HCEC 1CT (cell line): ENCODE data around the gene UGP2.

Experiments
- DNase-seq: peaks from one replicate; pipeline ENCODE4 v3.0.0-alpha.2; 2017

UGP2 gene

GRCh38 chr2:63866009-63866709 lies 24.5 kb downstream of the UGP2 start:
- no peak for DNase-seq

DNA sequence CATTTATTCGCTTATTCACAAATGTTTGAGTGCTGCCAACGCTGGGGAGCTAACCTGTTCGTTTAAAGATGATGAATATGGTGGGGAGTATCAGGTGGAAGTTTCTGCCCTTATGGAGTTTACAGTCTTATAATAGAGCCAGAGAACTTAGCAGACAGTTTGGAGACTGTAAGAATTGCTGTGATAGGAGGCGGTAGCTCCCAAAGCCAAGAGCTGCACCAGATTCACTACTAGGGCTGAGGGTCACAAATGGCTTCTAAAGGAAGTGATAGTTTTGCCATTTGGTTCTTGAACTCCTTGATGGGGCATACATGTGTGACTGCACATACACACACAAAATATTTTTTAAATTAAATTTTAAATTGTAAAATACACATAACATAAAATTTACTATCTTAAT lies 29.0 kb downstream of the UGP2 start:
- no peak for DNase-seq

GRCh38 chr2:63871864-63872263 lies 30.2 kb downstream of the UGP2 start:
- DNase-seq = no peak

DNA sequence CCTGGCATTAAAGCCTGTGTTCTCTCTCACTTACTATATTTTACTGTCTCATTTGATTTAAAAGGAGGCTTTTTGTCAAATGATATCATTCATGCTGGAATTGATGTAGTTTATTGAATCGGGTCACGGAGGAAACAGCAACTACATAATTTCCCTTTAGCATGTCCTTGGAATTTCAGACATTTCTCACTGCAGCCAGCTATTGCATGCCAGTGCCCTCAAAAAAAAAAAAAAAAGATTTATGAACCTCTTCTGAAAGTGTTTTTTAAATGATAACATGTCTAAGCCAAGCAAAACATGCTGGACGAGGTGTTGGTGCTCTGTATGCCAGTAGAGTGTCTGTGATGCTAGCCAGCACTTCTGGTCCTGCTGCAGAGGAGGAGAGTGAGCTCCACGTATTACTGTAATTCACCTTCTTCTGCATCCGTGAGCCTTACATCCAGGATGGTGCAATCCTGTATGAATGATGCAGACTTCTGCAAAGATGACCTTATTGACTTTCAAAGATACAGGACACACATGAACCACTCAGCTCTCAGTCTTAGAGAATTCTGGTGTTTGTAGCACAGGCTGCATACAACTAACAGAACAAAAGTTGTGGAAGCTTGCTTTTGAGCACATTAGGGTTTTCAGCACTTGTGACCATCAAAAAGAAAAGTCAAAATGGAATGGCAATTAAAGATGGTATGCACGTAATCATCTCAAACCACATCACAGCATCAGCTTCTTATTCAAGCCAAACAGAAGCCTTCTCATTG lies 31.1 kb downstream of the UGP2 start:
- DNase-seq = no peak

GRCh38 chr2:63874204-63875130 lies 32.8 kb downstream of the UGP2 start:
- no peak for DNase-seq

DNA sequence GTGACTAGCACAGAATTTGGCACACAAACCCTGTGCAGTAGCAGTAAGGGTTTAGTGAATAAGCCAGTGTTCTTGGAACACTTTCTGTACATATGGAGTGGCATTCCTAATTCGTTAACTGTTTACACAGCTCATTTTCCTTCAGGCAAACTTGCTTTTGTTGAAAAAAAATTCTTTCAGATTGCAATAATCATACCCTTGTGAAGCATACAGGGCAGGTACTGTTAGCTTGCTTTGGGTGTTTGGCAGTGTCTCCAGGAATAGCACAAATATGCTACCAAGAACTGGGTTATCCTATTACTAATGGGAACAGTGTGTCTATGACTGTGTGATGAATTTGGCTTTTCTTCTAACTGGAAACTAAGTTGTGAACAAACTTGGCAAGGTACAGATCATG lies 33.4 kb downstream of the UGP2 start:
- DNase-seq = no peak

- no peak for DNase-seq
Measured at GRCh38 chr2:63875559-63876245, 34.0 kb downstream of the UGP2 start.

GRCh38 chr2:63876311-63876710 lies 34.6 kb downstream of the UGP2 start:
- DNase-seq = no peak

DNA sequence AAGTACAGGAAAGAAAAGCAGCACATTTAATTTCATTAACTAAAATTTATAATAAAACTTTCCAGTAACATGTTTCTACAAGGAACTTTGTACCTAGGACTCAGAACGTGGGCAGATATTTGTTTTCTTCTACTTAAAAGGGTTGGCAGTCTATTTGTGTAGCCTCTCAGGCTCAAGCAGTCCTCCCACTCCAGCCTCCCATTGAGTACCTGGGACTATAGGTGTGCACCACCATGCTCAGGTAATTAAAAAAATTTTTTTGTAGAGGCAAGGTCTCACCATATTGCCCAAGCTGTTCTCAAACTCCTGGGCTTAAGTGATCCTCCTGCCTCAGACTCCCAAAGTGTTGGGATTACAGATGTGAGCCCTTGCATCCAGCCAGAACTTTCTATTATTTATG lies 36.8 kb downstream of the UGP2 start:
- DNase-seq = no peak

GRCh38 chr2:63879876-63880433 lies 38.3 kb downstream of the UGP2 start:
- no peak for DNase-seq

DNA sequence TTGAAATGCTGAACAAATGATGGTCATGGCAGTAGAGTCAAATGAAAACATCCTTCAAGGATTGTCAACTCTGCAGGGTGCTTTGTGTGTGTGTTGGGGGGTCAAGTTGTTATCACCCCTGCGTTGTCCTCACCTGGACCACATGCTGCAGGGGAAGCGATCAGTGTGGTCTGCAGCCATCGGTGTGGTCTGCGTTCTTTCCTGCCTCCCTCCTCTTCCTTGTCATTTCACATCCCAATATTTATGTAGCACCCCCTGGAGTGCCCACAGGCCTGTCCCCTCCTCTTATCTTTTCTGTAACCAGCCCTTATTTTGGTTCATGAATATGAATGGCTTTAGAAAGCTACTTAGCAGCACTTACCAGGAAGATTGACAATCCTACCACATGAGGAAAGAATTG lies 38.9 kb downstream of the UGP2 start:
- no peak for DNase-seq

- no peak for DNase-seq
Measured at GRCh38 chr2:63881205-63881604, 39.5 kb downstream of the UGP2 start.

DNA sequence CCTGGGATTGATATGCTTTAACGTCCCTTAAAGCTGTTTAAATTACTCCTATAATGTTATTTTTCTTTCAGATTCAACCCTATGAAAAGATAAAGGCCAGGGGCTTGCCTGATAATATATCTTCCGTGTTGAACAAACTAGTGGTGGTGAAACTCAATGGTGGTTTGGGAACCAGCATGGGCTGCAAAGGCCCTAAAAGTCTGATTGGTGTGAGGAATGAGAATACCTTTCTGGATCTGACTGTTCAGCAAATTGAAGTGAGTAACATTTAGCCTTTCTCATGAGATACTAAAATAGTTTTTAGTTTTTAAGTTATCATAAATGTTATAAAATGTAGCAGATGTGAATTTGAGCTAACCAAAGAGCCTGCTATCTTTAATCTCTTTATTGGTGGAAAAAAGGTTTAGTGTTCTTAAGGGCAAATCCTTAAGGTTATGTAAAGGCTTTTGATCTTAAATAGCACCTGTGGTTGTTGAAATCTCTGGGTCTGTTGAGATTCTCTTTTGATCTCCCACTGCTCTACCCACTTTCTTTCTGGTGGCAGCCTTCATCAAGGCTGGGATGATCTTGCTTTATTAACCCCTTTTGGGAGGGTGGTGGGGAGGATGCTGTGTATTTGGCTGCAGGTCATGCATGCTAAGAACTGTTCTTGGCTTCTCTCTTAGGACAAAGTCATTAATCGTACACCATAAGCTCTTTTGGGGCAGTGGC lies 40.9 kb downstream of the UGP2 start:
- DNase-seq = no peak

DNA sequence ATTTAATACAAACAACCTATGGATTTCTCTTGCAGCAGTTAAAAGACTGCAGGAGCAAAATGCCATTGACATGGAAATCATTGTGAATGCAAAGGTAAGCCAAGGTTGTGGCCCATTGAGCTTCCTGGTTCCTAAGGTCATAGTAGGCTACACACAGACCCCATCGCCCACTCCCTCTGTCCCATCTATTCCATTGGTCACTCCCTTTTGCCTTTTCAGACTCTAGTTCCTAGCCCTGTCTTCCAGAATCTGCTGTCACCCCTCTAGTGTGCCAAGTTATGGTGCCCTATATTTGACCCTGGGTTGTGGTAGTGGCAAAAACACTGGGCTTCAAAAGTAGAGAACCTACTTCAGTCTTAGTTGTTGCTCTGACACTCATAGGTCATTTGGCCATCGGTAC lies 44.7 kb downstream of the UGP2 start:
- no peak for DNase-seq

- DNase-seq = no peak
Measured at GRCh38 chr2:63888053-63888452, 46.4 kb downstream of the UGP2 start.

GRCh38 chr2:63888490-63889402 lies 47.0 kb downstream of the UGP2 start:
- peak; percentile 52 for DNase-seq

DNA sequence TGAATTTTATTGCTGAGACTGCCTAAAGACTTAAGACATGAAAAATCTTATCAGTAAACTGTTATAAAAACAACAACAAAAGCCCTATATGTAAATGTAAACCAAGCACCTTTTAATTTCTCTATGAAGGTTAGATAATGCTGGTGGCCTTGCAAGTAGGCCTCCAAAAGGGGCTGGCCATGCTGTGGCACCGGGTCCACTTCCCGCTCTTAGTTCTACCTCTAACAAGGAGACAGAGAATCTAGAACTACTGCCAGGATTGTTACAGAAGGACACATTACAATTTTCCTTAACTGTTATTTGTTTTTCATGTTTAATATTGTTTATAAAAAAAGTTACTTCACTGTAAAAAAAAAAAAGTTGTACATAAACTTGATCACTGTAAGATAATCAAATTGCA lies 49.0 kb downstream of the UGP2 start:
- no peak for DNase-seq

DNA sequence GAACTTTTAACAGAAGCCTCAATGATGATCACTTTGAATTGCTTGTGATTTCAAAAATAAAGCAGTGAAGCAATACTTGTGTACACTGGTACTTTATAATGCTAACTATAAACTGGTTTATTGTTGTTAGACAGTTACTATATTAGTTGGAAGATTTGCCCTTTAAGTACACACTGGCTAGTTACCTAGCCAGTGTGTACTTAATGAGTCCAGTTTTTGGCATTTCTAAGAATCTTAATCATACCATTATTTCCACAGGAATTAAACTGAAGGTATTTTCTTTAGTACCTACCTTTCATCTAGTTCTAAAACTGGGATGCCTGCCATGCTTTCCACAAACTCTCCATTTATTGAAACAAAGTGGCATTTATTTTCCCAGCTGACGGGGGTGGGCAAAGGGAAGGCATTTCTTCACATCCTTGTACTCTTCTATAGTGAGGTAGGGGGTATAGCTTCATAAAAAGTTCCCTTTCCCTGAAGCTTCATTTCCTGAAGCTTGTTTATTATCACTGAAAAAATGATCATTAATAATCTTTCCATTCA lies 49.9 kb downstream of the UGP2 start:
- no peak for DNase-seq

DNA sequence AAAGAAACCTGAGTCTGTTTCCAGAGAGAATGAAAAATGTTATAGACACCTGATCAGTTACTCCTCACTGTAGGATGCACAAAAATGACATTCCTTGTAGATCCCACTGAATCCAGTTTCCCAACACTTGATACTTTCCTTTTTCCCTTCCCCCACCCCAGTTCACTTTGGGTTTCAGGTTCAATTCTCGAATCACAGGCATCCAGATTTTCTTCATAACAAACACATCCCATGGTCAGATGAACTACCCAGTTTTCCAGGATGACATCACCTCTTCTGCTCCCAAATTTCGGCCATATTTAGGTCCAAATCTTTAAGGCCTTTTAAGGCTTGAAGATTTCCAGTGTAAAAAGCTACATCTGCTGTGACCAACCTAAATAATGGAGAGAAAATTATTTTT lies 51.5 kb downstream of the UGP2 start:
- DNase-seq = no peak

DNA sequence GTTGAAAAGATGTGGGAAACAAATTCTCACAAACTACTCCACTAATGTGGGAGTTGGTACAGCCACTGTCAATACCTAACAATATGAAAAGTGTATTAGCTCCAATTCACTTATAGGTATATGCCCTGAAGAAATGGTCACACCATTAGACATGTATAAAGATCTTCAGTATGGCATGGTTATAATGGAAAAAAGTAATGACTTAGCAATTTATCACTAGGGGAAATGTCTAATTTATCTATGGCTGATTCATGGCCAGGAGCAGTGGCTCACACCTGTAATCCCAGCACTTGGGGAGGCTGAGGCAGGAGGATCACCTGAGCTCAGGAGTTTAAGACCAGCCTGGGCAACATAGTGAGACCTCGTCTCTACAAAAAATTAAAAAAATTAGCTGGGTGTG lies 52.5 kb downstream of the UGP2 start:
- no peak for DNase-seq

DNA sequence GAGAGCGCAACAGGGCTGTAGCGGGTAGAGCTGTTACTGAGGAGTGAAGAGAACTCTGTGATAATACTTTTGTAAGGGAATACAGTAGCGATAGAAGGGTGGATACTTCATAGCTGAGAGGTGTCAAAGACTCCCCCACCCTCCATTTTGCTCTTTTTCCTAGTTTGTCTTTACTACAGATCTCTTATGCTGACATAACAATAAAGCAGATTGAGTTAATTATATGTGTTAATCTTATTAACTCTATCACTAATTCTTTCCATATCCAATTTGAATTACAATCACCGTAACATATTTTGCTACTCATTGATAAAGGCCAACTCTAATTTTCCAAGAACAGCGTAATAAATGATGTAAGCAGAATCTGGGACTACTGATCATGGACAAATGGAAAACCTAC lies 57.1 kb downstream of the UGP2 start:
- DNase-seq = no peak
